Vagina (tissue), 2 donors: ENCODE results near the gene SH3YL1.

Experiments used
- CTCF ChIP-seq, 3 experiments: fragments of 450-650 bp in 2 of 3; fragments of 200-600 bp in 1 of 3; sonication (generic) in 1 of 3; IDR thresholded peaks; one replicate each; pipeline ENCODE4 v1.5.1; 2017 to 2019; ENCODE audit warnings: antibody characterized with exemption in 3 of 3, mild to moderate bottlenecking in 2 of 3, moderate library complexity in 2 of 3
- POLR2AphosphoS5 ChIP-seq, 2 donors: sonication (generic); formaldehyde crosslinking; IDR thresholded peaks; one replicate each; pipeline ENCODE4 v1.9.0; 2017; ENCODE audit warnings: antibody characterized with exemption in 2 of 2, mild to moderate bottlenecking in 2 of 2, low read depth in 1 of 2; ENCODE audit not compliant: insufficient read depth in 1 of 2

- TF ChIP-seq CTCF (IDR thresholded peaks at IDR 0.05) (no peak), POLR2AphosphoS5 (IDR thresholded peaks at IDR 0.05; ENCODE audit: insufficient read depth in 1 of 2, low read depth in 1 of 2) (no peak)
Observed at GRCh38 chr2:283996-284794, 20.4 kb upstream of the SH3YL1 start.
